SHP77 (cell line): Measurements from ENCODE around the gene FDXR.

Experiments used
- DNase-seq, 2 experiments: peaks; one replicate each; lab custom pipeline; 2025; lab: John Stamatoyannopoulos, UW

Gene FDXR

DNA sequence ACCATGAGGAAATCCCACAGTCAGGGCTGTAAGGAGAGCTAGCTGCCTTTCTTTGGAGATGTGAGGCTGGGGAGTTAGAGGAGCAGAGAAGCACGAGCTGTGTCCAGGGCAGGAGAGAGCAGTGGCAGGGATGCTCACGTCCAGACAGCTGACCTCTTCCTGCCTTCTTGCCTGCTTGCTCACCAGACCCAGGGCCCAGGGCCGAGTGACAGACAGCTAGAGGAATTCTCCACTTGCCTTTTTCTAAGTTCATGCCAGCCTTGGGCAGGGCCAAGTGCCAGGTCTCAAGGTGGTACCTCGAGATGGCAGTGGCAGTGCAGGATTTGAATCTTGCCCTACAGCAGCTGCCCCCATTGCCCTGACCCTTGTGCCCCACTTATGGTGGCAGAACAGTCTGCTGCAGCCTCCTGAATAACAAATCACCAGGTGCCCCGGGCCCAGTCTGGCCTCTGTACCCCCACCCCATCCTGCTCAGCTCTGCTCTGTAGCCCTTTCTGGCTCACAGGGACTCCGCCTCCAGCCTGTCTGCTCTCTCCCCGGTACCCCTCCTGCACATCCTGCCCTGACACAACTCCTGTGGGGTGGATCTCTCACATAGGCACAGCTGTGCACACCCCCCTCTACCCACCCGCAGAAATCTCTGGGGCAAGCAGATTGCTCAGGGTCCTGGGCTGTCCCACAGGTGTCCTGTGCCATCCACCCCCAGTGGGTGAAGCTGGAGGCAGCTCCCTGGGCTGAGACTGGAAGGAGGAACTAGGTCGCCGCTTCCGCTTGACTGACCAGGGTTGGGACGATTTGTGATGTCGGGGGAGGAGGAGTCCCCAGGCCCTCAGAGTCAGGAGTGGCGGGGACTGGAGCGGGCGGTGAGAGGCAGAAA lies 39.1 kb downstream of the FDXR start:
- no peak for DNase-seq

- peak in 1 of 2 experiments; percentile 21 for DNase-seq
Measured at GRCh38 chr17:74832421-74832820, 40.4 kb downstream of the FDXR start.

- peak; percentile 52 to 64 for DNase-seq
Measured at GRCh38 chr17:74831444-74832146, 41.2 kb downstream of the FDXR start.

DNA sequence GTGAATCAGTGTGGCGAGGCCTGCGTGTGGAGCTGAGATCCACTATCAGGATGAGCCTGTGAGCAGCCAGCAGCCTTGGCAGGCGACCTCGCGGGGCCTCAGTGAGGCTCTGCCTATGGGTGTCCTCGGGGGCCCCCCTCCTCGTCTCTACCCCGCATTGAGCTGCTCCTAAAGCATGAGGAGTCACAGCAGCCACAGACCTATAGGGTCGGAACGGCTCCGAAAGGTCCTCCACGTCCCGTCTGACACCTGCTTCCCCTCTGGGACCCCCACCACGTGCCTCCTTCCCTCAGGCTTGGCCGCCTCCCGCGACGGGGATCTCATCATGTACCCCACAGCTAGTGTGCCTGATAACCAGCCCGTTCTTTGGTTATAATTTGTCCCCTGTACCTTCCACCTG lies 41.9 kb downstream of the FDXR start:
- DNase-seq: no peak

DNA sequence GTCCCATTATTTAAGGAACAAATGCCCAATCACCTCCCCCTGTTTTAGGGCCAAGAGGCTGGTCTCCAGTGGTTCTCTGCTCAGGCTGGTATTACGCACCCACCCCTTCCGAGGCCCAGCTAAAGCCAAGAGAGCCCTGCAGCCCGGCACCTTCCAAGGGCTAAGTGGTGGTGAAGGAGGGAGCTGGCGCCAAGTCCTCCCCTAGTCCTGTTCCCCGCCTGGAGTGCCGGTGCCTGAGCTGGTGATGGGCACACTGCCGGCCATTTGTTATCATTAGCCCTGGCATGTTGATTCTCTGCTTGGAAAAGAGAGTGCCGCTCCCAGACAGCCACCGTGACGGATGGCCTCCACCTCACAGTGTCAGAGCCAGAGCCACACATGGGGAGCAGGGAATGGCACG lies 45.0 kb downstream of the FDXR start:
- no peak for DNase-seq

GRCh38 chr17:74825952-74826719 lies 46.7 kb downstream of the FDXR start:
- DNase-seq: no peak

DNA sequence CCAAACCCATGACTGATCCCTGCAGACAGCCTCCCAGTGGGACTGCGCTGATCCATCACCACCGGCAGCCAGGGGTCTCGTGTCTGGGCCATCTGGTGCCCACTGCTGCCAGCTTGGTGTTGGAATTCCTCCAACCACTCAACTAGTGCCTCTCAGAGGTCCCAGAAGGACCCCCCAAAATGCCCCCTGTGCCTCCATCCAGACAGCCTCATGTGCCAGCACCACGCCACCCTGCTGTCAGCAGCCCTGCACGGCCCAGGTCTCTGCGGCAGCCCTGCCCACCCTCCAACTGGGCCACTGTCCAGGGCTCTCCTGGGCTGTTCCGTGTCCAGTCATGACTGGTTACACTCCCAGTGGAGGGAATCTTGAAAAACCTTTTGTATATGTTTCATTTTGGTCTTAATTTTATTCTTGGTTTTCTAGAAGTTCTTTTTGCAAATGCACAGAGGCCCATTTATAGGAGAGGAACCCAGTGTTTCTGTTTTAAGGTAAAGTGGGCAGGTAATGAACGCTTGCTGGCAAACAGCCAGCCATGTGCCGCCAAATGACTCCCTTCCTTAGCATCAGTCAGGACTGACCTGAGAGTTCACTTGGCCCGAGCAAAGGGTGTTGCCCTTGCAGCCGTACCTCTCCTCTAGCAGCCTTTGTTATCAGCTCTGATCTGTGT lies 47.7 kb downstream of the FDXR start:
- DNase-seq: no peak

DNA sequence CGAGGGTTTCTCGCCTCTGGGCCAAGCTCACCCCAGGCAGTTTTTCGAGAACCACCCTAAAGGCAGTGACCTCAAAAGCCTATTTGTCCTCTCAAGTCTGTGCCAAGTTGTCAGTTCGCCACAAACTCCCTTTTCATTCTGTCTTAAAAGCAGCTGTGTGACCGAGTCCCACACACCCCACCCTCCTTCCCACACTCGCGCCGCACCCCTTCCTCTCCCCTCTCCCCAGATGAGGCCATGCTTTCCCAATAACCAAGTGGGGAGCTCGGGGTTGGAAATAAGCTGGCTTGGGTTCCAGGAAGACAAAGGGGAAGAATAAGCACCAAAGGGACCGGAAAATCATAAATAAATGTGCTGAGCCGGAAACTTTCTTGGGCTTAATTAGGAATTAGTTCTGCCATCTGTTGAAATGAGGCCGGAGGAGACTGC lies 49.8 kb downstream of the FDXR start:
- no peak for DNase-seq

DNA sequence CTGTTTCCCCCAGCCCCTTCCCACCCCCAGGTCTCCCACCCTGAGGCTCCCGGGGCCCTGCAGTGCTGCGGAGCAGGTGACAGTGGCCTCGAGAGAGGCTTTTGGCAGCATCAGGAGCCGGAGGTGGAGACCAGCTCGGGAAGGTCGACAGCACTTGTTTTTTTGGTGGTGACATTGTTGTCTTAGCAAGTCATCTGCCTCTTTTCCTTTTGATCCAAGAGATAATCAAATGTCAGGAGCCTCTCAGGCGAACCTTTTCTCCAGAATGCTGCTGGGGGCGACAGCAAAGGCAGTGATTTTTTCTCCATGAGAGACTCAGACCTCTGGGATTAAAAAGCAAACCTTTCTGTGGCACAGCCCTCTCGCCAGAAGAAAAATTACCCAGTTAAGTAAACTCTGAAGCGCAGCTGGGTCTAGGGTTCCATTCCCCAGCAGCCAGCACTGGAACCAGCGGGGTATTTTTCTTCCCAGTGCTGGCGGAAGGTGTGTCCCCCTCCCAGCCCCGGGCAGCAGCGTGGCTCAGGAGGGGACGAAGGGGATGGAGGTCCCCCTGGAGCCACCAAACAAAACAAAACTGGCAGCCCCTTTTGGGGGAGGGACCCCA lies 50.4 kb downstream of the FDXR start:
- DNase-seq: no peak

GRCh38 chr17:74821655-74822334 lies 51.0 kb downstream of the FDXR start:
- DNase-seq: no peak

GRCh38 chr17:74819801-74820436 lies 52.9 kb downstream of the FDXR start:
- DNase-seq: no peak

- DNase-seq: no peak
Measured at GRCh38 chr17:74818291-74818938, 54.4 kb downstream of the FDXR start.

DNA sequence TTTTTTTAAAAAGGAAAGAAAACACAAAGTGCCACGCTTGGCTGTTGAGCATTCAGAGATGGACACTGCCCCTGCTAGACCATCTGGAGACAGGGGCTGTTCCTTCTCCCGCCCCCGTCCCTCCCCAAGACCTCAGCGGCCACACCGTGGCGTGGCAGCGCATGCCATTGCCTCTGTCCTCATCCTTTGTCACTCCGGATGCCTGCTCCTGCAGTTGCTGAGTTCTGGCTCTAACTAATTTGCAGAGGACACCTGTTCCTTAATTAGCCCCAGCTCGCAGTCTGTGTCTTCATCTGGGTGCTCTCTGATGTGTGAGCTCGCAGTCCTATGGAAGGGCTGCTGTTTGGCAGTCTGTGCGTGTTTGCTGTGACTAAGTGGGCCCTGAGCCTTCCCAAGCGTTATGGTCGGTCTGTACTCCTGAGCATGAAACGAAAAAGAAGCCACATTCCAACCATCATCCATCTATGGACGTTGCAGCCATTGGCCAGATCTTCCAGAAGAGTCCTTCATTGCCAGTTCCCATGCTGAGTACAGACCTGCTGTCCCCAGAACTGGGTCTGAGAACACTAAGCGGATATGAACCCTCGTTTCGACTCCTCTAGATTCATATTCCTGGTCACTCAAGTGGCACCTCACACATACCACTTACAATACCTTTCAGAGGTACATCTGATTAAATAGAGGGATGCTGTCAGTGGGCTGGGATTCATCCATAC lies 55.7 kb downstream of the FDXR start:
- DNase-seq: no peak

DNA sequence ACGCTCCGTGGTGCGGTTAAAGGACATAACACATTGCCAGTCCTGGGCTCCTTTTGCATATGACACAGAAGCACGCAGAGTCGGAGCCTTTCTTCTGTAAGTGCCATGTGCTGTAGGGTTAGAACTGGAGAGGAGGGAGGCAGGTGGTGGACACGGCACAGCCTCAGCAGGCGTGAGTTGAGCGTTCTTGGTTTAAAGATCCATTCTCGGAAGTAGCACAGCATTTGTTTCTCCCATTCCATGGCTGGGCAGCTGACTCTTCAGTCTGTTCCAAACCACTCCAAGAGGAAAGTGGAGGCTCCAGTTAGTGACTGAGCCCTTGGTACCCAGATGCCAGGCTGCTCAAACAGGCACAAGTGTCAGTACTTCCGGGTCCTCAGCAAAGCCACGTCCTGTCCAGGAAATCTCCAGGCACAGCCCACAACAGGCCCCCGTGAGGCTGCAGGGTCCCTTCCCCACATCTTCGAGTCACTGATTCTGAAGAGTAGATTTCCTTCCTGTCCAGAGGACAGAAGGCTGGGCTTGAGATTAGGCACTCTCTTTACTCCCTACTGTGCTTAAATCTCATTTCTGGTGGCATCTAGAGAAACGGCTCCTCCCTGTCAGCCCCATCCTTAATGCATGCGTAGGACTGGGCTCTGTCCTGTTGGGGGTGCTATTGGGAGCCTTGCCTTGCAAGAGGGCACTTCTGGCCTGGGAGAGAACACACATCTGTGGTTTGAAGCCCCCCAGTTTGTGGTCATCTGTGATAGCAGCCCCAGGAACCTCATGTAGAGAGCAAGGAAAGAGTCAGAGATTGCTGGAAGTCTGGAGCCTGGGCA lies 57.0 kb downstream of the FDXR start:
- no peak for DNase-seq

DNA sequence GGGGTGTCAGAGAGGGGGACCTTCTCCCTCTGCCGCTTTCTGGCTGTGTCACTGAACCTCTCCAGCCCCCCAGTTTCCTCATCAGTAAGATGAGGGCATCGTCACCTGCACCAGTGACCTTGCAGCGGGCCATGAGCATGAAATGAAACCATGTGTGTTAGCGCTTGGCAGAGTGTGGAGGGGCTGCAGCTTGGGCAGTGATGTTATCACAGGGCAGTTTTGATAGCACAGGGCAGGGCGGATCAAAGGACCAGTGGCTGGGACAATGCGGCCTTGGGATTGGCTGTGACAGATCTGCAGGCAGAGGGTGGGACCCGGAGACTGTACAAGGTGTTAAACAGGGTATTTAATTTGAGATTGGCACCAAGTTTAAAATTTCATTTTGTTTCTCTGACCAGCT lies 57.7 kb downstream of the FDXR start:
- no peak for DNase-seq

GRCh38 chr17:74814453-74814852 lies 58.3 kb downstream of the FDXR start:
- peak in 1 of 2 experiments; percentile 31 for DNase-seq
